ENCODE results near the gene AFF1. TPM values are rescaled to one million over a fixed set of nuclear protein-coding genes. Genes with fewer than 3 reads are reported as not detected.
A peak's percentile ranks its signal among the peaks of the same experiment; 100 is the strongest.

The AFF1 gene
- total RNA-seq, 1 donor from 2014 or later = 89.3 TPM

- TF ChIP-seq CTCF (IDR thresholded peaks at IDR 0.05; ENCODE audit: unreplicated experiment) = no peak
- no peak for DNase-seq (ENCODE audit: low spot score, unreplicated experiment)
- Mint-ChIP-seq H3K27ac (no peak overlapping the region), H3K4me1 (ENCODE audit: low read depth) (no peaks in the 10 kb centered on the region), H3K27me3 (no peaks in the 10 kb centered on the region), H3K36me3 (ENCODE audit: insufficient read depth) (no peaks in the 10 kb centered on the region), H3K9me3 (ENCODE audit: low read depth) (no peaks in the 10 kb centered on the region), H3K4me3 (ENCODE audit: low read depth) (no peak overlapping the region)
Measured at GRCh38 chr4:86917212-86918039, 17.4 kb upstream of the AFF1 start.

GRCh38 chr4:86918539-86919072, 16.2 kb upstream of the AFF1 start:
- H3K36me3 Mint-ChIP-seq (ENCODE audit: insufficient read depth) = no peaks in the 10 kb centered on the region
- DNase-seq (ENCODE audit: low spot score, unreplicated experiment) = no peak
- no peak overlapping the region for H3K27ac Mint-ChIP-seq
- H3K4me3 Mint-ChIP-seq (ENCODE audit: low read depth) = no peak overlapping the region
- no peaks in the 10 kb centered on the region for H3K27me3 Mint-ChIP-seq
- no peaks in the 10 kb centered on the region for H3K4me1 Mint-ChIP-seq (ENCODE audit: low read depth)
- TF ChIP-seq CTCF (IDR thresholded peaks at IDR 0.05; ENCODE audit: unreplicated experiment) = no peak
- no peaks in the 10 kb centered on the region for H3K9me3 Mint-ChIP-seq (ENCODE audit: low read depth)

GRCh38 chr4:86919561-86920223, 15.1 kb upstream of the AFF1 start:
- Mint-ChIP-seq H3K4me1 (ENCODE audit: low read depth) (no peaks in the 10 kb centered on the region), H3K9me3 (ENCODE audit: low read depth) (no peaks in the 10 kb centered on the region), H3K27ac (no peak overlapping the region), H3K27me3 (no peaks in the 10 kb centered on the region), H3K36me3 (ENCODE audit: insufficient read depth) (no peaks in the 10 kb centered on the region), H3K4me3 (ENCODE audit: low read depth) (no peak overlapping the region)
- no peak for TF ChIP-seq CTCF (IDR thresholded peaks at IDR 0.05; ENCODE audit: unreplicated experiment)
- no peak for DNase-seq (ENCODE audit: low spot score, unreplicated experiment)

GRCh38 chr4:86921608-86922252, 13.1 kb upstream of the AFF1 start:
- no peak for DNase-seq (ENCODE audit: low spot score, unreplicated experiment)
- TF ChIP-seq CTCF (IDR thresholded peaks at IDR 0.05; ENCODE audit: unreplicated experiment) = no peak
- H3K4me3 Mint-ChIP-seq (ENCODE audit: low read depth) = no peak overlapping the region
- no peaks in the 10 kb centered on the region for H3K27me3 Mint-ChIP-seq
- peaks cover 3% of the 10 kb centered on the region for H3K9me3 Mint-ChIP-seq (ENCODE audit: low read depth)
- peak overlapping the region; percentile 53 for H3K27ac Mint-ChIP-seq
- H3K4me1 Mint-ChIP-seq (ENCODE audit: low read depth) = peaks cover 3% of the 10 kb centered on the region
- H3K36me3 Mint-ChIP-seq (ENCODE audit: insufficient read depth) = peaks cover 2% of the 10 kb centered on the region

- H3K4me1 Mint-ChIP-seq (ENCODE audit: low read depth) = peaks cover 3% of the 10 kb centered on the region
- H3K27ac Mint-ChIP-seq = no peak overlapping the region
- no peak for TF ChIP-seq CTCF (IDR thresholded peaks at IDR 0.05; ENCODE audit: unreplicated experiment)
- peaks cover 3% of the 10 kb centered on the region for H3K9me3 Mint-ChIP-seq (ENCODE audit: low read depth)
- DNase-seq (ENCODE audit: low spot score, unreplicated experiment) = no peak
- H3K36me3 Mint-ChIP-seq (ENCODE audit: insufficient read depth) = peaks cover 2% of the 10 kb centered on the region
- no peaks in the 10 kb centered on the region for H3K27me3 Mint-ChIP-seq
- no peak overlapping the region for H3K4me3 Mint-ChIP-seq (ENCODE audit: low read depth)
Measured at GRCh38 chr4:86924811-86925210, 10.0 kb upstream of the AFF1 start.

All from progenitor cell of endocrine pancreas (in vitro differentiated cells).